HepG2 (cell line): ENCODE measurements around the gene TUT1. TPM values are rescaled to one million over a fixed set of nuclear protein-coding genes. Genes with fewer than 3 reads are reported as not detected.
A peak's percentile ranks its signal among the peaks of the same experiment; 100 is the strongest.

ENCODE experiments used
- BCL6 ChIP-seq: IDR thresholded peaks from 2 replicates; pipeline ENCODE4 v1.6.1; 2016; ENCODE audit warnings: missing genetic modification reagents, missing compliant biosample characterization
- HNRNPH1 ChIP-seq: fragments of 200-400 bp; formaldehyde crosslinking; optimal IDR thresholded peaks from 2 replicates; pipeline ENCODE3; 2017; ENCODE audit warnings: mild to moderate bottlenecking, low read depth, low read length
- LRRFIP1 ChIP-seq: sonication (generic); formaldehyde crosslinking; conservative IDR thresholded peaks from 2 replicates; pipeline ENCODE4 v1.4.0; 2020; ENCODE audit warnings: missing genetic modification reagents
- MBNL3 ChIP-seq: fragments of 250-450 bp; sonication (Bioruptor Pico); conservative IDR thresholded peaks from 2 replicates; pipeline ENCODE4 v1.8.0; 2022; ENCODE audit warnings: mild to moderate bottlenecking, inconsistent platforms
- MZF1 ChIP-seq: sonication (generic); formaldehyde crosslinking; IDR thresholded peaks from 2 replicates; pipeline ENCODE4 v1.8.1; 2023; ENCODE audit warnings: mild to moderate bottlenecking, missing genetic modification reagents, borderline replicate concordance
- NCOR1 ChIP-seq: fragments of 200-600 bp; sonication (generic); IDR thresholded peaks from 2 replicates; pipeline ENCODE4 v1.7.0; 2017; ENCODE audit warnings: antibody characterized with exemption, low read length, borderline replicate concordance
- NFIC ChIP-seq: IDR thresholded peaks from 2 replicates; pipeline ENCODE4 v1.6.1; 2012; ENCODE audit warnings: mild to moderate bottlenecking, low read length, inconsistent platforms
- NFRKB ChIP-seq: fragments of 450-650 bp; IDR thresholded peaks from 2 replicates; pipeline ENCODE4 v1.6.1; 2017
- RORA ChIP-seq: sonication (generic); formaldehyde crosslinking; IDR thresholded peaks from 2 replicates; pipeline ENCODE4 v1.5.0; 2020; ENCODE audit warnings: mild to moderate bottlenecking, missing genetic modification reagents, moderate library complexity
- SMARCC2 ChIP-seq: fragments of 450-650 bp; IDR thresholded peaks from 2 replicates; pipeline ENCODE4 v1.6.1; 2017; ENCODE audit warnings: antibody characterized with exemption, mild to moderate bottlenecking
- TBX2 ChIP-seq: sonication (generic); formaldehyde crosslinking; IDR thresholded peaks from 2 replicates; pipeline ENCODE4 v1.5.0; 2020; ENCODE audit warnings: missing genetic modification reagents, mild to moderate bottlenecking, borderline replicate concordance
- THYN1 ChIP-seq: sonication (generic); formaldehyde crosslinking; IDR thresholded peaks from 2 replicates; pipeline ENCODE4 v1.8.1; 2023; ENCODE audit warnings: low read depth, mild to moderate bottlenecking, moderate library complexity, missing genetic modification reagents, borderline replicate concordance
- ZNF350 ChIP-seq: sonication (generic); formaldehyde crosslinking; IDR thresholded peaks from 2 replicates; pipeline ENCODE4 v1.4.0; 2020; ENCODE audit warnings: mild to moderate bottlenecking, low read depth, missing genetic modification reagents, borderline replicate concordance
- ZNF781 ChIP-seq: sonication (generic); formaldehyde crosslinking; IDR thresholded peaks from 2 replicates; pipeline ENCODE4 v1.5.1; 2020; ENCODE audit warnings: borderline replicate concordance, mild to moderate bottlenecking, missing genetic modification reagents; ENCODE audit errors: not compliant biosample characterization
- ZNF788 ChIP-seq: sonication (generic); formaldehyde crosslinking; IDR thresholded peaks from 2 replicates; pipeline ENCODE4 v1.5.0; 2020; ENCODE audit warnings: mild to moderate bottlenecking, missing genetic modification reagents, borderline replicate concordance
- polyA plus RNA-seq, 8 experiments: library from polyadenylated mRNA; depleted of rRNA in 3 of 8; stranded (reverse) in 7 of 8; unstranded in 1 of 8; fragments of >200 nt; fragmentation: Illumina TruSeq in 4 of 8; extraction: Trizol in 4 of 8; gene quantifications; 2 replicates each; pipeline versions ENCODE4 v1.2.1 to v1.2.3, GENCODE V29; 2011 to 2016; ENCODE audit warnings: low read depth in 4 of 8, missing spikeins in 1 of 8, mixed read lengths in 1 of 8; ENCODE audit not compliant: insufficient read depth in 1 of 8
- total RNA-seq, 5 experiments: library from RNA; depleted of rRNA; stranded (reverse); fragments of >200 nt; fragmentation: Illumina TruSeq; extraction: Trizol; gene quantifications; 2 replicates each; pipeline ENCODE4 v1.2.3, GENCODE V29; 2016; ENCODE audit warnings: low read depth in 1 of 5
- TF ChIP-seq, protein P1 (sequence below): sonication (generic); formaldehyde crosslinking; conservative IDR thresholded peaks from 2 replicates; pipeline ENCODE4 v1.5.0; 2020; ENCODE audit warnings: missing genetic modification reagents
- TF ChIP-seq, protein P2 (sequence below): sonication (generic); formaldehyde crosslinking; IDR thresholded peaks from 2 replicates; pipeline ENCODE4 v1.4.0; 2020; ENCODE audit warnings: missing genetic modification reagents, borderline replicate concordance
- TF ChIP-seq, protein P3 (sequence below): sonication (generic); formaldehyde crosslinking; IDR thresholded peaks from 2 replicates; pipeline ENCODE4 v1.4.0; 2020; ENCODE audit warnings: missing genetic modification reagents, borderline replicate concordance

TUT1 gene
- total and polyA plus RNA-seq, 2 of the 13 experiments (the other 11 are each of a cell fraction or from before 2014, with no cell fraction given): 9.7 to 14.3 TPM

DNA sequence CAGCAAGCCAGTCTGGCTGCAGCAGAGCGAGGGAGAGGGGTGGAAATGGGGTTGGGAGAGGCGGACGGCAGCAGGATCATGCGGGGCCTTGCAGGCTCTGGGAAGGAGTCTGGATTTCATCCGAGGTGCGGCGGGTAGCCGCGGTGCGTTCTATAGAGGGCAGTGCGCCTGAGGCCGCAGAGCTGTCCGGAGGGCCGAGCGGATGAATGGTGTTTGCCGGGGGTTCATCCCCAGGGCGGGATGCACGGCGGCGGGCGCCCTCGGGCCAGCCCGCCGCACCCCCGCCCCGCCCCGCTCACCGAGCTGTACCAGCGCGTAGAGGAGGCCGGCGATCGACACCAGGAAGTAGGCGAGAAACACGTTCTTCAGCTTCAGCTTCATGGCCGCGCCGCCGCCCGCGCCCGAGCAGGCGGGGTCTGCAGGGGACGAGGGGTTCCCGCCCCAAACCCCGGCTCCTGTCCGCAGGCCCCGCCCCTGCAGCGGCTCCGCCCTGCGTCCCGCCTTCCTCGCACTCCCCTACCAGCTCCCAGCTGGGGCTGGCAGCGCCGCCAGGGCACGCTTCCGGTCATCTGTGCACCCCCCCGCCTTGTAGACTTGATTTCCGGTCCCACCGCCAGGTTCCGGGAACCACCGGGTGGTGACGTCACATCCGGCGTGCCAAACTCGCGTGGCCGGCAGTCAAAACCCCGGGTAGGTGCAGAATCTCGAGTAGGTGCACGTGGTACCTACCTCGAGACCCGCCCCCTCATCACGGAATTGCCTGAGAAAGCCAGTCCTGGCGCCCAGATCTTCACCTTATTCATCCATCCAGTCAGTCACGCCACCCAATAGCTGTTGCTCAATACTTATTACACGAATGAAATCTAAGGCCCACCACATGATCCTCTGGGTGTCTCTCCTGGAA is 30.5 kb upstream of the TUT1 start, which contains the start of gene B3GAT3 (continued):
- TF ChIP-seq, protein P1, sequence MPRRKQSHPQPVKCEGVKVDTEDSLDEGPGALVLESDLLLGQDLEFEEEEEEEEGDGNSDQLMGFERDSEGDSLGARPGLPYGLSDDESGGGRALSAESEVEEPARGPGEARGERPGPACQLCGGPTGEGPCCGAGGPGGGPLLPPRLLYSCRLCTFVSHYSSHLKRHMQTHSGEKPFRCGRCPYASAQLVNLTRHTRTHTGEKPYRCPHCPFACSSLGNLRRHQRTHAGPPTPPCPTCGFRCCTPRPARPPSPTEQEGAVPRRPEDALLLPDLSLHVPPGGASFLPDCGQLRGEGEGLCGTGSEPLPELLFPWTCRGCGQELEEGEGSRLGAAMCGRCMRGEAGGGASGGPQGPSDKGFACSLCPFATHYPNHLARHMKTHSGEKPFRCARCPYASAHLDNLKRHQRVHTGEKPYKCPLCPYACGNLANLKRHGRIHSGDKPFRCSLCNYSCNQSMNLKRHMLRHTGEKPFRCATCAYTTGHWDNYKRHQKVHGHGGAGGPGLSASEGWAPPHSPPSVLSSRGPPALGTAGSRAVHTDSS (CRISPR knock-in tag): no peak
- TF ChIP-seq NFIC: no peak
- TF ChIP-seq RORA: no peak
- no peak for TF ChIP-seq MBNL3 (CRISPR knock-in tag)
- TF ChIP-seq ZNF788 (CRISPR knock-in tag): peak; percentile 96
- peak; percentile 36; the same call in 1 of the 2 replicates for TF ChIP-seq BCL6 (CRISPR knock-in tag)
- peak; percentile 46 for TF ChIP-seq HNRNPH1
- TF ChIP-seq TBX2 (CRISPR knock-in tag): peak; percentile 94
- TF ChIP-seq LRRFIP1 (CRISPR knock-in tag): 0 out of 2 replicates have a peak, but pooled peaks have one; percentile 75
- TF ChIP-seq, protein P2, sequence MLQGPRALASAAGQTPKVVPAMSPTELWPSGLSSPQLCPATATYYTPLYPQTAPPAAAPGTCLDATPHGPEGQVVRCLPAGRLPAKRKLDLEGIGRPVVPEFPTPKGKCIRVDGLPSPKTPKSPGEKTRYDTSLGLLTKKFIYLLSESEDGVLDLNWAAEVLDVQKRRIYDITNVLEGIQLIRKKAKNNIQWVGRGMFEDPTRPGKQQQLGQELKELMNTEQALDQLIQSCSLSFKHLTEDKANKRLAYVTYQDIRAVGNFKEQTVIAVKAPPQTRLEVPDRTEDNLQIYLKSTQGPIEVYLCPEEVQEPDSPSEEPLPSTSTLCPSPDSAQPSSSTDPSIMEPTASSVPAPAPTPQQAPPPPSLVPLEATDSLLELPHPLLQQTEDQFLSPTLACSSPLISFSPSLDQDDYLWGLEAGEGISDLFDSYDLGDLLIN (CRISPR knock-in tag): no peak
- TF ChIP-seq ZNF781 (CRISPR knock-in tag): peak; percentile 82
- no peak; the same call in 1 of the 2 replicates for TF ChIP-seq MZF1 (CRISPR knock-in tag)
- peak; percentile 82; the same call in 1 of the 2 replicates for TF ChIP-seq ZNF350 (CRISPR knock-in tag)
- TF ChIP-seq NFRKB: no peak
- peak; percentile 44; the same call in 1 of the 2 replicates for TF ChIP-seq NCOR1
- no peak for TF ChIP-seq THYN1 (CRISPR knock-in tag)
- TF ChIP-seq, protein P3, sequence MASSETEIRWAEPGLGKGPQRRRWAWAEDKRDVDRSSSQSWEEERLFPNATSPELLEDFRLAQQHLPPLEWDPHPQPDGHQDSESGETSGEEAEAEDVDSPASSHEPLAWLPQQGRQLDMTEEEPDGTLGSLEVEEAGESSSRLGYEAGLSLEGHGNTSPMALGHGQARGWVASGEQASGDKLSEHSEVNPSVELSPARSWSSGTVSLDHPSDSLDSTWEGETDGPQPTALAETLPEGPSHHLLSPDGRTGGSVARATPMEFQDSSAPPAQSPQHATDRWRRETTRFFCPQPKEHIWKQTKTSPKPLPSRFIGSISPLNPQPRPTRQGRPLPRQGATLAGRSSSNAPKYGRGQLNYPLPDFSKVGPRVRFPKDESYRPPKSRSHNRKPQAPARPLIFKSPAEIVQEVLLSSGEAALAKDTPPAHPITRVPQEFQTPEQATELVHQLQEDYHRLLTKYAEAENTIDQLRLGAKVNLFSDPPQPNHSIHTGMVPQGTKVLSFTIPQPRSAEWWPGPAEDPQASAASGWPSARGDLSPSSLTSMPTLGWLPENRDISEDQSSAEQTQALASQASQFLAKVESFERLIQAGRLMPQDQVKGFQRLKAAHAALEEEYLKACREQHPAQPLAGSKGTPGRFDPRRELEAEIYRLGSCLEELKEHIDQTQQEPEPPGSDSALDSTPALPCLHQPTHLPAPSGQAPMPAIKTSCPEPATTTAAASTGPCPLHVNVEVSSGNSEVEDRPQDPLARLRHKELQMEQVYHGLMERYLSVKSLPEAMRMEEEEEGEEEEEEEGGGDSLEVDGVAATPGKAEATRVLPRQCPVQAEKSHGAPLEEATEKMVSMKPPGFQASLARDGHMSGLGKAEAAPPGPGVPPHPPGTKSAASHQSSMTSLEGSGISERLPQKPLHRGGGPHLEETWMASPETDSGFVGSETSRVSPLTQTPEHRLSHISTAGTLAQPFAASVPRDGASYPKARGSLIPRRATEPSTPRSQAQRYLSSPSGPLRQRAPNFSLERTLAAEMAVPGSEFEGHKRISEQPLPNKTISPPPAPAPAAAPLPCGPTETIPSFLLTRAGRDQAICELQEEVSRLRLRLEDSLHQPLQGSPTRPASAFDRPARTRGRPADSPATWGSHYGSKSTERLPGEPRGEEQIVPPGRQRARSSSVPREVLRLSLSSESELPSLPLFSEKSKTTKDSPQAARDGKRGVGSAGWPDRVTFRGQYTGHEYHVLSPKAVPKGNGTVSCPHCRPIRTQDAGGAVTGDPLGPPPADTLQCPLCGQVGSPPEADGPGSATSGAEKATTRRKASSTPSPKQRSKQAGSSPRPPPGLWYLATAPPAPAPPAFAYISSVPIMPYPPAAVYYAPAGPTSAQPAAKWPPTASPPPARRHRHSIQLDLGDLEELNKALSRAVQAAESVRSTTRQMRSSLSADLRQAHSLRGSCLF (CRISPR knock-in tag): no peak
- no peak for TF ChIP-seq SMARCC2
